Lung (tissue), 12 donors: ENCODE results near the gene ADPRHL1. TPM values are rescaled to one million over a fixed set of nuclear protein-coding genes. Genes with fewer than 3 reads are reported as not detected.

Source experiments
- ATAC-seq: fragments of 200-7000 bp; cut with Tn5 transposase; one replicate; pipeline ENCODE4 v1.9.1; 2020; ENCODE audit warnings: moderate number of reproducible peaks; ENCODE audit not compliant: insufficient read depth, low FRiP score
- DNase-seq, 3 donors: peaks; one replicate each; pipeline ENCODE4 v3.0.0-alpha.2; 2013 to 2017
- H3K27ac ChIP-seq, 2 donors: one replicate each; pipeline ENCODE4 v1.5.1; 2013; ENCODE audit warnings: mild to moderate bottlenecking in 2 of 2, moderate library complexity in 2 of 2, control low read depth in 1 of 2, inconsistent platforms in 1 of 2, low read depth in 1 of 2, low read length in 1 of 2
- H3K27me3 ChIP-seq, 3 donors: one replicate each; pipeline ENCODE4 v1.5.1; 2013; ENCODE audit warnings: low read length in 2 of 3; ENCODE audit not compliant: control insufficient read depth in 3 of 3, insufficient read depth in 3 of 3
- H3K36me3 ChIP-seq, 4 donors: one replicate each; pipeline ENCODE4 v1.5.1; 2013; ENCODE audit warnings: low read length in 4 of 4, mild to moderate bottlenecking in 1 of 4, moderate library complexity in 1 of 4; ENCODE audit not compliant: control insufficient read depth in 4 of 4, insufficient read depth in 4 of 4
- H3K4me1 ChIP-seq, 5 donors: one replicate each; pipeline ENCODE4 v1.5.1; 2013; ENCODE audit warnings: low read length in 5 of 5, mild to moderate bottlenecking in 2 of 5, moderate library complexity in 1 of 5; ENCODE audit not compliant: control insufficient read depth in 5 of 5, insufficient read depth in 5 of 5
- H3K4me3 ChIP-seq: one replicate; pipeline ENCODE4 v1.5.1; 2013; ENCODE audit warnings: mild to moderate bottlenecking, control low read depth, moderate library complexity
- H3K9ac ChIP-seq, 2 donors: one replicate each; pipeline ENCODE4 v1.5.1; 2013; ENCODE audit warnings: low read length in 2 of 2, control low read depth in 1 of 2; ENCODE audit not compliant: insufficient read depth in 1 of 2
- H3K9me3 ChIP-seq, 4 donors: one replicate each; pipeline ENCODE4 v1.5.1; 2013; ENCODE audit warnings: low read length in 3 of 4, mild to moderate bottlenecking in 1 of 4, moderate library complexity in 1 of 4; ENCODE audit not compliant: control insufficient read depth in 4 of 4, insufficient read depth in 3 of 4
- CTCF ChIP-seq: IDR thresholded peaks from 2 replicates; pipeline ENCODE4 v1.5.1; 2012; ENCODE audit warnings: mild to moderate bottlenecking; ENCODE audit errors: control extremely low read depth, extremely low read depth
- WGBS, 2 donors: extraction: QIAGEN DNeasy Blood & Tissue Kit; methylation state at CpG; one replicate each; pipeline ENCODE4 v1.1.7; 2013; 5-methylcytosine and 5-hydroxymethylcytosine counted together
- polyA plus RNA-seq, 2 donors: library from polyadenylated mRNA; stranded (reverse); fragments of 200-250 nt; gene quantifications; one replicate each; pipeline ENCODE4 v1.2.1, GENCODE V29; 2013
- total RNA-seq, 2 donors: library from RNA; depleted of rRNA in 1 of 2; stranded (reverse); fragments of >200 nt in 1 of 2; gene quantifications; one replicate each; pipeline ENCODE4 v1.2.1, GENCODE V29; 2014 to 2021
- donor health status: control.
- donor health status: control.
- donor health status: Bipolar disorder and iron deficiency.
- donor health status: healthy.
- donor health status: DM: yes; HTN: yes; CAD: no.

Gene ADPRHL1
- total and polyA plus RNA-seq, 4 donors = 0.83 to 4.9 (median 1.3) TPM

DNA sequence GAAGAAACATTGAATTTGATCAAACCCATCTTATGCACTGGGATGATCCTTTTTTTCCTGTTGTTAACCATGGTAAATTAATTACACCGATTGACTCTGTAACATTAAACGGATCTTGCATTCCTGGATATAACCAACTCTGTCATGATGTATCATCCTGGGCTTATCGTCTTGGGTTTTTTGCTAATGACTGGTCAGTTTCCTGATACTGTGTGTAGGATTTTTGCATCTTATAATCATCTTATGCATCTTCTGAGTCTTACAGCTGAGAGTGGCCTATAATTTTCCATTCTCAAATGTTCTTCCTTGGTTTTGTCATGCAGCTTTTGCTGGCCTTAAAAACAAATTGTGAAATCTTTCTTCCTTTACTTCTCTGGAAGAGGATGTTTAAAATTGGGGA lies 24.4 kb upstream of the ADPRHL1 start:
- Histone ChIP-seq H3K4me1 (peaks cover 0 to 6% (median 0%) of the 10 kb centered on the region in 5 donors), H3K9ac (no peak overlapping the region), H3K27ac (no peak overlapping the region), H3K27me3 (no peaks in the 10 kb centered on the region), H3K36me3 (peaks cover 6 to 19% (median 9%) of the 10 kb centered on the region in 4 donors), H3K4me3 (no peak overlapping the region), H3K9me3 (no peaks in the 10 kb centered on the region)
- ATAC-seq = no peak
- TF ChIP-seq CTCF = no peak
- WGBS, 2 donors = 96 to 99% methylated on average over 3 of the region's 3 CpGs
- no peak for DNase-seq

DNA sequence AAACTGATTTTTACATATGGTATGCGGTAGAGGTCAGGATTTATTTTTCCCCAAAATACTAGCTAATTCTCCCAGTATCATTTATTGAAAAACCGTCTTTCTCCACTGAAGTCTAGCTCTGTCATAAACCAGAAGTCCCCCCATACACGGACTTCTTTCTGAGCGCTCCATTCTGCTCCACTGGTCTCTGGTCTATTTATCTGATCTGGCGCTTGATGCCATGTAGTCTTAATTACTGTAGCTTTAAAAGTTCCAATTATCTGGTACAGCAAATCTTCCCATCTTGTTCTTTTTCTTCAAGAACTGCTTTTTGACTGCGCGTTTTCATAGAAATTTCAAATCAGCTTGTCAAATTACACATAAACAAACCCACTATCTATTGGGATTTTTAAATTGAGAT lies 23.5 kb upstream of the ADPRHL1 start:
- Histone ChIP-seq H3K27ac (no peak overlapping the region), H3K36me3 (peaks cover 6 to 19% (median 10%) of the 10 kb centered on the region in 4 donors), H3K9me3 (no peaks in the 10 kb centered on the region), H3K27me3 (no peaks in the 10 kb centered on the region), H3K4me3 (no peak overlapping the region), H3K9ac (no peak overlapping the region), H3K4me1 (peaks cover 0 to 6% (median 0%) of the 10 kb centered on the region in 5 donors)
- no peak for ATAC-seq
- WGBS, 2 donors = 97% methylated on average over 7 of the region's 7 CpGs
- TF ChIP-seq CTCF = no peak
- no peak for DNase-seq

DNA sequence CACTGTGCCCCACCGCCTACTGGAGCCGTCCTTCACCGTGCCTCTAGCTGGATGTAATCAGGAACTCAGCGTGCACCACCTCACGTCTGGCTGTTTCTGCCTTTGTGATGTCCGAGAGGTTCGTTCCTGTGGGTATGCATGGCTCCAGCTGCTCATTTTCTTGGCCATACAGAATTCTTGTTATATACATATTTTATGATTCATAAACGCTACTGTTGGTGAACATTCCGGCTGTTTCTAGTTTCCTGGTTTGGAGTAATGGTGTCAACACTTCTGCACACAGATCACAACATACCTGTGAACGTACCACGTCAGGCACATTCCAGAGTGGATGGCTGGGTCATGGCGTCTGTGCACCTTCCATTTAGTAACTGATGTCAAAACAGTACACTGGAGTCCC lies 22.6 kb upstream of the ADPRHL1 start:
- no peak for DNase-seq
- Histone ChIP-seq H3K9ac (no peak overlapping the region), H3K4me1 (peaks cover 0 to 6% (median 0%) of the 10 kb centered on the region in 5 donors), H3K4me3 (no peak overlapping the region), H3K27me3 (no peaks in the 10 kb centered on the region), H3K36me3 (peaks cover 6 to 19% (median 10%) of the 10 kb centered on the region in 4 donors), H3K9me3 (no peaks in the 10 kb centered on the region), H3K27ac (no peak overlapping the region)
- WGBS, 2 donors = 97 to 98% methylated on average over 12 of the region's 12 CpGs
- ATAC-seq = no peak
- no peak for TF ChIP-seq CTCF

GRCh38 chr13:113475280-113475679 lies 22.0 kb upstream of the ADPRHL1 start:
- no peak overlapping the region for H3K9ac ChIP-seq
- H3K27ac ChIP-seq = no peak overlapping the region
- no peak for DNase-seq
- H3K4me3 ChIP-seq = no peak overlapping the region
- no peak for ATAC-seq
- peaks cover 6 to 19% (median 10%) of the 10 kb centered on the region in 4 donors for H3K36me3 ChIP-seq
- H3K27me3 ChIP-seq = no peaks in the 10 kb centered on the region
- peaks cover 0 to 6% (median 0%) of the 10 kb centered on the region in 5 donors for H3K4me1 ChIP-seq
- 95 to 97% methylated on average over 11 of the region's 11 CpGs for WGBS, 2 donors
- no peaks in the 10 kb centered on the region for H3K9me3 ChIP-seq
- TF ChIP-seq CTCF = no peak
